HepG2 (cell line): ENCODE results near the gene TP73. TPM values are rescaled to one million over a fixed set of nuclear protein-coding genes. Genes with fewer than 3 reads are reported as not detected.

Experiments
- ATAC-seq: fragments of 200-7000 bp; cut with Tn5 transposase; 3 replicates; pipeline ENCODE4 v1.9.1; 2020; ENCODE audit warnings: mild to moderate bottlenecking, moderate library complexity
- BruUV-seq: library from RNA; stranded (reverse); fragments of 400-500 nt; replicated peaks from 2 replicates; lab custom pipeline; 2021; lab: Mats Ljungman, UMichigan
- CTCF ChIA-PET: fragments of 300-600 bp; formaldehyde crosslinking; extraction: SDS; loops from one replicate; lab custom pipeline; 2021; ENCODE audit warnings: low total read pairs, inconsistent platforms, low intra/inter-chr PET ratio; lab: Yijun Ruan, JAX
- POLR2A ChIA-PET: fragments of 350-600 bp; sonication (Branson Sonifier 250); formaldehyde crosslinking; loops from one replicate; lab custom pipeline; 2020; ENCODE audit warnings: antibody characterized with exemption, inconsistent platforms; lab: Yijun Ruan, JAX
- DNase-seq: peaks from one replicate; pipeline ENCODE4 v3.0.0-alpha.2; 2015; ENCODE audit warnings: low spot score
- FAIRE-seq: peaks from 3 replicates; lab custom pipeline; 2011; peaks lifted over from hg19 to GRCh38; lab: Jason Lieb, UNC
- H2AFZ ChIP-seq: one replicate; pipeline ENCODE4 v1.6.1; 2011; ENCODE audit warnings: low read length, inconsistent platforms
- H3K27ac ChIP-seq: fragments of 300-600 bp; 3 replicates; pipeline ENCODE4 v1.8.0; 2011; ENCODE audit warnings: mixed run types, mild to moderate bottlenecking, mixed read lengths, low read length, inconsistent platforms; ENCODE audit not compliant: insufficient read depth; ENCODE audit errors: extremely low read length
- H3K27me3 ChIP-seq, 2 experiments: fragments of 200-600 bp in 1 of 2; 2 replicates in 1 of 2; 3 replicates in 1 of 2; pipeline versions ENCODE4 v1.6.0 to v1.8.0; 2011; ENCODE audit warnings: low read length in 2 of 2, mild to moderate bottlenecking in 2 of 2, moderate library complexity in 2 of 2, inconsistent platforms in 1 of 2; ENCODE audit not compliant: insufficient read depth in 2 of 2, control insufficient read depth in 1 of 2
- H3K36me3 ChIP-seq, 2 experiments: fragments of 200-600 bp in 1 of 2; replicated peaks in 1 of 2; 2 replicates in 1 of 2; 3 replicates in 1 of 2; pipeline versions ENCODE4 v1.5.1 to v1.8.0; 2011; ENCODE audit warnings: low read length in 2 of 2, inconsistent platforms in 1 of 2; ENCODE audit not compliant: insufficient read depth in 2 of 2, control insufficient read depth in 1 of 2
- H3K4me1 ChIP-seq: 2 replicates; pipeline ENCODE4 v1.5.1; 2012; ENCODE audit warnings: low read length, inconsistent platforms; ENCODE audit not compliant: insufficient read depth
- H3K4me2 ChIP-seq: 2 replicates; pipeline ENCODE4 v1.6.0; 2011; ENCODE audit warnings: low read depth, low read length, inconsistent platforms
- H3K4me3 ChIP-seq, 3 experiments: fragments of 200-600 bp in 1 of 3; sonication (generic), shearing (Covaris generic) in 1 of 3; replicated peaks in 1 of 3; 2 replicates each; pipeline ENCODE4 v1.5.1; 2011 to 2016; ENCODE audit warnings: low read length in 3 of 3, inconsistent platforms in 2 of 3, low read depth in 2 of 3, mild to moderate bottlenecking in 2 of 3, control low read depth in 1 of 3, mixed read lengths in 1 of 3; ENCODE audit not compliant: insufficient read depth in 1 of 3
- H3K79me2 ChIP-seq: one replicate; pipeline ENCODE4 v1.6.1; 2011; ENCODE audit warnings: low read length, inconsistent platforms; ENCODE audit not compliant: insufficient read depth
- H3K9ac ChIP-seq: 2 replicates; pipeline ENCODE4 v1.6.0; 2011; ENCODE audit warnings: mild to moderate bottlenecking, low read depth, low read length, inconsistent platforms; ENCODE audit not compliant: insufficient read depth
- H3K9me3 ChIP-seq: 2 replicates; pipeline ENCODE4 v1.5.1; 2012; ENCODE audit warnings: mild to moderate bottlenecking, low read length
- H4K20me1 ChIP-seq: 2 replicates; pipeline ENCODE4 v1.6.0; 2011; ENCODE audit warnings: inconsistent platforms, mild to moderate bottlenecking, low read length, moderate library complexity; ENCODE audit not compliant: insufficient read depth
- CTCF ChIP-seq: sonication (generic); formaldehyde crosslinking; IDR thresholded peaks from 2 replicates; pipeline ENCODE4 v1.5.0; 2020; ENCODE audit warnings: mild to moderate bottlenecking, missing genetic modification reagents, moderate library complexity
- FOXM1 ChIP-seq: sonication (generic); formaldehyde crosslinking; IDR thresholded peaks from 2 replicates; pipeline ENCODE4 v1.5.0; 2020; ENCODE audit warnings: missing genetic modification reagents
- MIER2 ChIP-seq: IDR thresholded peaks from 2 replicates; pipeline ENCODE4 v1.6.1; 2016; ENCODE audit warnings: missing biosample characterization, missing genetic modification reagents
- RAD21 ChIP-seq: fragments of 450-650 bp; formaldehyde crosslinking; IDR thresholded peaks from 2 replicates; pipeline ENCODE4 v1.5.0; 2020; ENCODE audit warnings: mild to moderate bottlenecking
- SRSF1 ChIP-seq: fragments of 200-400 bp; formaldehyde crosslinking; optimal IDR thresholded peaks from 2 replicates; pipeline ENCODE3; 2017; ENCODE audit warnings: mild to moderate bottlenecking, low read depth, low read length, moderate library complexity
- STAG1 ChIP-seq: sonication (generic); formaldehyde crosslinking; IDR thresholded peaks from 2 replicates; pipeline ENCODE4 v1.4.0; 2020; ENCODE audit warnings: missing genetic modification reagents
- XRCC5 ChIP-seq: fragments of 200-400 bp; formaldehyde crosslinking; optimal IDR thresholded peaks from 2 replicates; pipeline ENCODE3; 2017; ENCODE audit warnings: mild to moderate bottlenecking, low read length
- ZNF251 ChIP-seq: sonication (generic); formaldehyde crosslinking; IDR thresholded peaks from 2 replicates; pipeline ENCODE4 v1.9.0; 2021; ENCODE audit warnings: mild to moderate bottlenecking, missing genetic modification reagents
- ZNF546 ChIP-seq: sonication (generic); formaldehyde crosslinking; conservative IDR thresholded peaks from 2 replicates; pipeline ENCODE4 v1.8.1; 2023; ENCODE audit warnings: mild to moderate bottlenecking, missing genetic modification reagents
- ZNF687 ChIP-seq: sonication (generic); formaldehyde crosslinking; IDR thresholded peaks from 2 replicates; pipeline ENCODE4 v1.5.1; 2020; ENCODE audit warnings: mild to moderate bottlenecking, missing genetic modification reagents, moderate library complexity
- ZNF773 ChIP-seq: sonication (generic); formaldehyde crosslinking; IDR thresholded peaks from 2 replicates; pipeline ENCODE4 v1.4.0; 2020; ENCODE audit warnings: missing genetic modification reagents, borderline replicate concordance
- WGBS: methylation state at CpG from one replicate; pipeline ENCODE4 v1.1.6; 2017; ENCODE audit warnings: low lambda C conversion rate; 5-methylcytosine and 5-hydroxymethylcytosine counted together
- in situ Hi-C: cut with HindIII; loops from 2 replicates; pipeline ENCODE4 v1.10.0; 2017; ENCODE audit warnings: low pct_unique_long_range_greater_than_20kb; ENCODE audit not compliant: extremely low pct_ligation_motif_present
- intact Hi-C: fragments of 100-400 bp; cut with micrococcal nuclease; formaldehyde crosslinking; loops from one replicate; pipeline ENCODE4 v1.10.0; 2022; ENCODE audit not compliant: unreplicated experiment
- polyA plus RNA-seq, 8 experiments: library from polyadenylated mRNA; depleted of rRNA in 3 of 8; stranded (reverse) in 7 of 8; unstranded in 1 of 8; fragments of >200 nt; fragmentation: Illumina TruSeq in 4 of 8; extraction: Trizol in 4 of 8; gene quantifications; 2 replicates each; pipeline versions ENCODE4 v1.2.1 to v1.2.3, GENCODE V29; 2011 to 2016; ENCODE audit warnings: low read depth in 4 of 8, missing spikeins in 1 of 8, mixed read lengths in 1 of 8; ENCODE audit not compliant: insufficient read depth in 1 of 8
- total RNA-seq, 5 experiments: library from RNA; depleted of rRNA; stranded (reverse); fragments of >200 nt; fragmentation: Illumina TruSeq; extraction: Trizol; gene quantifications; 2 replicates each; pipeline ENCODE4 v1.2.3, GENCODE V29; 2016; ENCODE audit warnings: low read depth in 1 of 5

The TP73 gene
- total and polyA plus RNA-seq, 2 of the 13 experiments (the other 11 are each of a cell fraction or from before 2014, with no cell fraction given): 0.49 to 1.1 TPM

- FAIRE-seq (no peak), DNase-seq (no peak), ATAC-seq (no peak)
- H3K27me3 ChIP-seq: no peaks in the 10 kb centered on the region; a peak in 1 of 5 replicates
- TF ChIP-seq MIER2 (CRISPR knock-in tag) (no peak), ZNF773 (CRISPR knock-in tag) (no peak)
- no peaks in the 10 kb centered on the region for H3K36me3 ChIP-seq
- H4K20me1 ChIP-seq: no peaks in the 10 kb centered on the region
- no peak overlapping the region for H3K27ac ChIP-seq
- H3K4me3 ChIP-seq: no peak overlapping the region
- H3K9me3 ChIP-seq: no peaks in the 10 kb centered on the region
- CTCF ChIA-PET: no interaction called here
- no peak overlapping the region for H3K9ac ChIP-seq
- BruUV-seq: no TSS peak
- POLR2A ChIA-PET: no interaction called here
- intact Hi-C loops: no loop called here
- WGBS: no CpG with 5 or more reads among the region's 11 CpGs
- no peak overlapping the region for H2AFZ ChIP-seq
- no peaks in the 10 kb centered on the region for H3K79me2 ChIP-seq
- in situ Hi-C loops: no loop called here
- H3K4me1 ChIP-seq: no peaks in the 10 kb centered on the region
- no peak overlapping the region for H3K4me2 ChIP-seq
Observed at GRCh38 chr1:3693321-3693720, 41.0 kb downstream of the TP73 start.

- no TSS peak for BruUV-seq
- intact Hi-C loops: loop anchor here (1.0 kb wide), 1 partner anchor 29 kb away; no protein-coding TSS in a partner anchor
- TF ChIP-seq ZNF546 (CRISPR knock-in tag) (no peak), XRCC5 (peak; percentile 59), SRSF1 (no peak), CTCF (CRISPR knock-in tag) (peak; percentile 89), RAD21 (CRISPR knock-in tag) (peak; percentile 75), STAG1 (CRISPR knock-in tag) (peak; percentile 55), ZNF687 (CRISPR knock-in tag) (peak; percentile 33), ZNF251 (CRISPR knock-in tag) (0 out of 2 replicates have a peak, but pooled peaks have one; percentile 67), FOXM1 (no peak)
Observed at GRCh38 chr1:3695326-3696217, 43.3 kb downstream of the TP73 start.

More at GRCh38 chr1:3695326-3696217, 43.3 kb downstream of the TP73 start:
- Histone ChIP-seq H3K27ac (no peak overlapping the region), H3K4me2 (no peak overlapping the region), H3K4me1 (no peaks in the 10 kb centered on the region), H4K20me1 (no peaks in the 10 kb centered on the region), H3K27me3 (no peaks in the 10 kb centered on the region), H3K9me3 (no peaks in the 10 kb centered on the region), H3K9ac (no peak overlapping the region), H2AFZ (no peak overlapping the region), H3K79me2 (no peaks in the 10 kb centered on the region), H3K4me3 (no peak overlapping the region), H3K36me3 (no peaks in the 10 kb centered on the region)
- in situ Hi-C loops: no loop called here
- DNase-seq (peak; percentile 10), FAIRE-seq (no peak), ATAC-seq (peak; percentile 91)
- ChIA-PET POLR2A (interaction anchor here (1.1 kb wide), 1 partner anchor 76 kb away, joined by 3 read pairs; no protein-coding TSS in a partner anchor), CTCF (interaction anchor here (1.5 to 2.1 kb wide), 2 partner anchors 28 to 32 kb away, joined by 3 to 20 read pairs; no protein-coding TSS in a partner anchor)
- 54% methylated on average over 20 of the region's 33 CpGs for WGBS
